HS-27A (cell line): ENCODE data around the gene RSPO1.

ENCODE experiments used
- DNase-seq: peaks from one replicate; pipeline ENCODE4 v3.0.0-alpha.2; 2012; ENCODE audit warnings: low read depth, missing footprints

Gene RSPO1

GRCh38 chr1:37564892-37565291 lies 69.8 kb downstream of the RSPO1 start:
- DNase-seq: no peak

DNA sequence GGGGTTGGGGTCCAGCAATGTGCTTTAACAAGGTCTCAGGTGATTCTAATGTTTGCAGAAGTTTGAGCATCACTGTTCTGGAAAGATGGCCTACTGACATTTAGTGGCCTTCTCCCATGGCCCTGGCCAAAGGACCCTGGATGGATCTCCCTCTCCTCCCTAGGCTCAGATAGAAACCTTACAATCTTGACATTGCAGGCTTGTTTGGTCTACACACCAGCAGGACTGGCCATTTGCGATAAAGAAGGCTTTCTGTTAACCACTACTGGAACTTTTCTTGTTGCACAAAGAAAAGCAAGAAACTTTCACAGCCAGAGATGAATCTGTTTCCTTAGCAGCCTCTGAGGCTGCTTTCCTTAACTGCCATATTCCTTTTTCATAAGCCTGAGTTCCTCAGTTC lies 71.7 kb downstream of the RSPO1 start:
- DNase-seq: no peak
